Measurements from ENCODE around the gene DPEP3.

DNA sequence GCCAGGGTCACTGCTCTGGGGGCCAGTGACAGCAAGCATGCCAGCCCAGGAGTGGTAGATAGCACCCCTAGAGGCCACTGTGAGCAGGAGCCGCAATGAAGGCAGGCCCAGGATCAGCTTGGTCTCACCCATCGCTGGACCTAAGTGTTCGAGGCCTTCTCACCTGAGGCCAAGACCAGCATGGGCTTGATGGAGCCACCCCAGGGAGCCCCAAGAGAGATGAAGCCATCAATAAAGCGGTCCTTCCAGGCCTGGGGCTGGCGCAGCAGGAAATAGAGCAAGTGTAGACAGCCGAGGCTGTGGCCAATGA is 38.1 kb downstream of the DPEP3 start:
- TF ChIP-seq, protein P1, sequence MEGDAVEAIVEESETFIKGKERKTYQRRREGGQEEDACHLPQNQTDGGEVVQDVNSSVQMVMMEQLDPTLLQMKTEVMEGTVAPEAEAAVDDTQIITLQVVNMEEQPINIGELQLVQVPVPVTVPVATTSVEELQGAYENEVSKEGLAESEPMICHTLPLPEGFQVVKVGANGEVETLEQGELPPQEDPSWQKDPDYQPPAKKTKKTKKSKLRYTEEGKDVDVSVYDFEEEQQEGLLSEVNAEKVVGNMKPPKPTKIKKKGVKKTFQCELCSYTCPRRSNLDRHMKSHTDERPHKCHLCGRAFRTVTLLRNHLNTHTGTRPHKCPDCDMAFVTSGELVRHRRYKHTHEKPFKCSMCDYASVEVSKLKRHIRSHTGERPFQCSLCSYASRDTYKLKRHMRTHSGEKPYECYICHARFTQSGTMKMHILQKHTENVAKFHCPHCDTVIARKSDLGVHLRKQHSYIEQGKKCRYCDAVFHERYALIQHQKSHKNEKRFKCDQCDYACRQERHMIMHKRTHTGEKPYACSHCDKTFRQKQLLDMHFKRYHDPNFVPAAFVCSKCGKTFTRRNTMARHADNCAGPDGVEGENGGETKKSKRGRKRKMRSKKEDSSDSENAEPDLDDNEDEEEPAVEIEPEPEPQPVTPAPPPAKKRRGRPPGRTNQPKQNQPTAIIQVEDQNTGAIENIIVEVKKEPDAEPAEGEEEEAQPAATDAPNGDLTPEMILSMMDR (IDR thresholded peaks at IDR 0.05 in 8 of 11, conservative IDR thresholded peaks at IDR 0.05 in 3 of 11) = peak in 10 of 11 experiments; percentile 23 to 75 (median 62)
- TF ChIP-seq POLR2AphosphoS5 (IDR thresholded peaks at IDR 0.05) = no peak
- no peak for TF ChIP-seq POLR2A (IDR thresholded peaks at IDR 0.05)
